ENCODE measurements around the gene CCDC73. TPM values are rescaled to one million over a fixed set of nuclear protein-coding genes. Genes with fewer than 3 reads are reported as not detected.

Gene CCDC73
- not detected in 2 replicates for total RNA-seq (ENCODE audit: low replicate concordance)

DNA sequence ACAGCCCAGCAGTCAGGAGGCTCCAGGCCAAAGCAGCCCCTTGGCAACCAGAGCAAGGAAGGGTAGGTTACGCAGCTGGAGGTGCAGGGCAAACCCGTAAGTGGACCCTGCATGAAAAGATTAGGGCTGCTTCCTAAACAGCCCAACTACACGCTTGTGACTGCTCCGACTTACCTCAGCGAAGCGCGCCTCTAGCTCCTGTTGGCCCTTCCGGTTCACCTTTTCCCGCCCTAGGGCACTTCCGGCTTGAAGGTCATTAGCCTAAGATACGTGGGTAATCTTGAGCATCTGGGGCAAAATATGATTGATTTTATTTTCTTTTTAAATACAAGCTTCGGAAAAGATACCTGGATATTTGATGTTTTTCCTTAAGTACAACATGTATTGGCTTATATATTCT, at the start of gene CCDC73:
Gene CCDC73, minus strand, starts transcription at position 224 of the 400 bp plus-strand sequence. CDS start 34,419 bp downstream, outside the sequence.
- DNase-seq (ENCODE audit: low read depth) = no peak
- TF ChIP-seq, protein P1, sequence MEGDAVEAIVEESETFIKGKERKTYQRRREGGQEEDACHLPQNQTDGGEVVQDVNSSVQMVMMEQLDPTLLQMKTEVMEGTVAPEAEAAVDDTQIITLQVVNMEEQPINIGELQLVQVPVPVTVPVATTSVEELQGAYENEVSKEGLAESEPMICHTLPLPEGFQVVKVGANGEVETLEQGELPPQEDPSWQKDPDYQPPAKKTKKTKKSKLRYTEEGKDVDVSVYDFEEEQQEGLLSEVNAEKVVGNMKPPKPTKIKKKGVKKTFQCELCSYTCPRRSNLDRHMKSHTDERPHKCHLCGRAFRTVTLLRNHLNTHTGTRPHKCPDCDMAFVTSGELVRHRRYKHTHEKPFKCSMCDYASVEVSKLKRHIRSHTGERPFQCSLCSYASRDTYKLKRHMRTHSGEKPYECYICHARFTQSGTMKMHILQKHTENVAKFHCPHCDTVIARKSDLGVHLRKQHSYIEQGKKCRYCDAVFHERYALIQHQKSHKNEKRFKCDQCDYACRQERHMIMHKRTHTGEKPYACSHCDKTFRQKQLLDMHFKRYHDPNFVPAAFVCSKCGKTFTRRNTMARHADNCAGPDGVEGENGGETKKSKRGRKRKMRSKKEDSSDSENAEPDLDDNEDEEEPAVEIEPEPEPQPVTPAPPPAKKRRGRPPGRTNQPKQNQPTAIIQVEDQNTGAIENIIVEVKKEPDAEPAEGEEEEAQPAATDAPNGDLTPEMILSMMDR (IDR thresholded peaks at IDR 0.05; ENCODE audit: insufficient read depth, low read length) = no peak

DNA sequence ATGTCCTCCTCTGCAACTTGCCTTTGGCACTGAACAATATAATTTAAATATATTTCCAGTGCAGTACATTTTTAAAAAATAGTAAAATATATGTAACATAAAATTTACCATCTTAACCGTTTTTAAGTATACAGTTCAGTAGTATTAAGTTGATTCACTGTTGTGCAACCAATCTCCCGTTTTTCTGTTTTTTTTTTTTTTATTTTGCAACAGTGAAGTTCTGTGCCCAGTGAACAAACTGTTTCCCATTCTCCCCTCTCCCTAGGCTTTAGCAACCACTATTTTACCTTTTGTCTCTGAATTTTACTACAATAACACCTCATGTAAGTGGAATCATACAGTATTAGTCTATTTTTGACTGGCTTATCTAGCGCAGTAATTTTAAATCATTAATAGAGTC, 49.1 kb upstream of the CCDC73 start:
- DNase-seq (ENCODE audit: low read depth) = no peak
- H3K4me3 ChIP-seq (ENCODE audit: low read depth, low read length) = no peak overlapping the region
- TF ChIP-seq, protein P1 (IDR thresholded peaks at IDR 0.05; ENCODE audit: insufficient read depth, low read length) = no peak

More for the DNA sequence above, at the start of gene CCDC73:
- H3K4me3 ChIP-seq (ENCODE audit: low read depth, low read length) = no peak within 1 kb of the TSS

DNA sequence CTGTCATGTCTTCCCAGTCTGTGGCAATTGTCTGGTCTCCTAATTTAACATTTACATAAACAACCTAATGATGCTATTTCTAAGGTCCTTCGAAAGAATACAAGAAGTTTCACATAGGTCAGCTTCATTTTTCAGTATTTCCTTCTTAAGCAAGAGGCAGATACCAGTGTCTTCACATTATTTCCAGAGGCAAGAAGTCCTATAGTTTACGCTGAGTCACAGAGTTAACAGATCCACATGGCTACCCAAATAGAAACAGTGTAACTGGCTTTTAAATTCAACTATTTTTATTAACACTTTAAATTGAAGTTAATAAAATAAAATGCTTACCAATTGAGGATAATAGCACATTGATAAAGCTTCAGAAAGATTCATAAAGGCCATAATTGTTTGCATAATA, 46.1 kb upstream of the CCDC73 start:
- TF ChIP-seq, protein P1 (IDR thresholded peaks at IDR 0.05; ENCODE audit: insufficient read depth, low read length) = no peak
- DNase-seq (ENCODE audit: low read depth) = no peak
- no peak overlapping the region for H3K4me3 ChIP-seq (ENCODE audit: low read depth, low read length)

DNA sequence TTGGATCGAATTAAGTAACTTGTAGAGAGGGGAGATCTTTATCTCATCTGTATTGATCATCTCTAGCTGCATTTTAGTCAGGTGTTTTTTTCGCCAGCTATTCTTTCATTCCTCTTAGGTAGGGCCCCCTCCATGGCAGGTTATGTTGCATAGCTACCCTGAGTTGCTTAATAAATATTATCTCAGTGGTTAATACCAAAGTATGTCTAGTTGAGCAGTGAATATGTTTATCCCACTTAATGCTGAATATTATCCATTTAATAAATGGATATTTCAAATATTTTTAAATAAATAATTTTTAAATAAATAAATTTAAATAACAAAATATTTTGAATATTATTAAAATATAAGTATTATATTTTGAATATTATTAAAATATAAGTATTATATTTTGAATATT, 44.8 kb upstream of the CCDC73 start:
- TF ChIP-seq, protein P1 (IDR thresholded peaks at IDR 0.05; ENCODE audit: insufficient read depth, low read length) = no peak
- no peak overlapping the region for H3K4me3 ChIP-seq (ENCODE audit: low read depth, low read length)
- no peak for DNase-seq (ENCODE audit: low read depth)

DNA sequence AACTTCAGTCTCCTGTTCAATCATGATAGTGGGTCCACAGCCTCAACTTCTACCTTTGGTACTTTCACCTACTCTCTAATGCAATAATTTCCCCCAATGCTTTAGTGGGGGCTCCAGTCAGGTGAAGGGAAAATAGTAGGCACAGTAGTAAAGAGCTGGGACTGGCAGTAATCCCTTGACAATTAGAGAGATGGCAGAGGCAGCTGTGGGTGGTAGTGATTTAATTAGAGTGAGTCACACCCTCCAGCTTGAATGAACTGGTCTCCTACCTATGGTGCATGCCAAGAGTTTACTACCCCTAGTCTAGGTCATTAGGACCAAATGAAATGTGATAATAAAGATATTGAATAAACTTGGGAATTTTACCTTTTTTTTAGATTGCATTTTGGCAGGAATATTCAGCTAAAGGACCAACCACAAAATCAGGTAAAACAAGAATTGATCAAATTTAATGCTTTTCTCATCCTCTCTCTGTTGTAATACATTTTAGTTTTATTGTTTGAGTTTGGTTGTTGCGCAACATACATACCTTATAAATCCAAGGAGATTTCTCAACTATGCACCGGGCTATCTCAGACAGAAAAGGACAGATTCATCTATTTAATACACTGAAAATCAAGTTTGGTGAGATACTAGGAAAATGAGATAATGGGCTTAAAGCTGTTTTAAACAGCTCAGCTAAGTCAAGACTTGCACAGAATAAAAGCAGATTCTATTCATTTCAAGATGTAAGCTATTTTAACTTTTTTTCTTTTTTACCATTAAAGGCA, 44.2 kb upstream of the CCDC73 start:
- TF ChIP-seq, protein P1 (IDR thresholded peaks at IDR 0.05; ENCODE audit: insufficient read depth, low read length) = no peak
- no peak overlapping the region for H3K4me3 ChIP-seq (ENCODE audit: low read depth, low read length)
- DNase-seq (ENCODE audit: low read depth) = peak; percentile 26

DNA sequence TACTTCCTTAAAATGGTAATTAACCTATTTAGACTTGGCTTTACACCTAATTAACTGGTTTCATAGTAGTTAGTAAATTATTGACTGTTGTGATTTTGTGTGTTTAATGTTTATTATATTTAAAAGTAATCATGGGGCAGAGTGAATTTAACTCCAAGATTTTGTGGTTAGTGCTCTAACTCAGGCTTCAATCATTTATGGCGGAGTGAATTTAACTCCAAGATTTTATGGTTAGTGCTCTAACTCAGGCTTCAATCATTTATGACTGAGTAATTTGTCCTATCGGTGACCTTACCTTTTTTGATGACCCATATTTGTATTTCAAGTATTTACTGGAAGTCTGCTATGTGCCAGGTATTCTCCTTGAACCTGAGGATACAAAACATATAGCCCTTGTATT, 42.5 kb upstream of the CCDC73 start:
- no peak for DNase-seq (ENCODE audit: low read depth)
- TF ChIP-seq, protein P1 (IDR thresholded peaks at IDR 0.05; ENCODE audit: insufficient read depth, low read length) = no peak
- H3K4me3 ChIP-seq (ENCODE audit: low read depth, low read length) = no peak overlapping the region
